HCT116 (cell line): ENCODE measurements around the gene RAP2A. TPM values are rescaled to one million over a fixed set of nuclear protein-coding genes. Genes with fewer than 3 reads are reported as not detected.

Source experiments
- ATAC-seq: fragments of 200-7000 bp; cut with Tn5 transposase; 2 replicates; pipeline ENCODE4 v1.9.1; 2020; ENCODE audit warnings: mild to moderate bottlenecking, moderate library complexity
- BruUV-seq: library from RNA; stranded (reverse); fragments of 400-500 nt; replicated peaks from 2 replicates; lab custom pipeline; 2021; lab: Mats Ljungman, UMichigan
- CTCF ChIA-PET: fragments of 300-600 bp; sonication (Branson Sonifier 250); formaldehyde crosslinking; loops from one replicate; lab custom pipeline; 2021; ENCODE audit warnings: antibody characterized with exemption; lab: Charles Lee
- POLR2A ChIA-PET: fragments of 300-600, 350-600 bp; sonication (Branson Sonifier 250); formaldehyde crosslinking; loops from one replicate; lab custom pipeline; 2021; ENCODE audit warnings: antibody characterized with exemption; lab: Charles Lee
- RAD21 ChIA-PET, 2 experiments: fragments of 300-600 bp; sonication (Branson Sonifier 250); formaldehyde crosslinking; loops; one replicate each; lab custom pipeline; 2023; ENCODE audit warnings: low total read pairs in 2 of 2; ENCODE audit not compliant: uncharacterized antibody in 2 of 2, unreplicated experiment in 2 of 2, low non-redundant PET in 1 of 2; lab: Charles Lee
- DNase-seq: peaks from one replicate; pipeline ENCODE4 v3.0.0-alpha.2; 2010; ENCODE audit warnings: low read depth, low spot score
- H2AFZ ChIP-seq: fragments of 200-600 bp; shearing (Covaris generic), sonication (generic); 2 replicates; pipeline ENCODE4 v1.6.1; 2017; ENCODE audit warnings: low read depth, mixed run types, mixed read lengths, antibody characterized with exemption, low read length; ENCODE audit not compliant: poor library complexity, severe bottlenecking
- H3K27ac ChIP-seq: 2 replicates; pipeline ENCODE4 v1.5.1; 2012; ENCODE audit warnings: low read depth, low read length
- H3K27me3 ChIP-seq: fragments of 200-600 bp; sonication (generic); 2 replicates; pipeline ENCODE4 v1.6.1; 2016; ENCODE audit warnings: mixed run types, low read length, mixed read lengths; ENCODE audit not compliant: insufficient read depth
- H3K36me3 ChIP-seq, 2 experiments: fragments of 200-500 bp in 1 of 2; fragments of 200-600 bp in 1 of 2; sonication (Bioruptor generic) in 1 of 2; sonication (generic) in 1 of 2; 2 replicates each; pipeline versions ENCODE4 v1.5.1 to v1.6.1; 2014 to 2016; ENCODE audit warnings: low read length in 2 of 2, inconsistent platforms in 1 of 2, mixed read lengths in 1 of 2, mixed run types in 1 of 2; ENCODE audit not compliant: insufficient read depth in 2 of 2, control insufficient read depth in 1 of 2
- H3K4me1 ChIP-seq, 2 experiments: fragments of 200-600 bp in 1 of 2; sonication (generic) in 1 of 2; 2 replicates each; pipeline versions ENCODE4 v1.5.1 to v1.6.1; 2012 to 2017; ENCODE audit warnings: low read length in 2 of 2, inconsistent platforms in 1 of 2, mild to moderate bottlenecking in 1 of 2, mixed read lengths in 1 of 2, mixed run types in 1 of 2, moderate library complexity in 1 of 2; ENCODE audit not compliant: insufficient read depth in 2 of 2, control insufficient read depth in 1 of 2
- H3K4me2 ChIP-seq: fragments of 200-600 bp; sonication (generic); 2 replicates; pipeline ENCODE4 v1.6.1; 2017; ENCODE audit warnings: mixed run types, low read length, mixed read lengths
- H3K4me3 ChIP-seq, 2 experiments: fragments of 200-600 bp in 1 of 2; sonication (generic) in 1 of 2; replicated peaks in 1 of 2; 2 replicates each; pipeline ENCODE4 v1.5.1; 2011 to 2016; ENCODE audit warnings: low read length in 2 of 2, control low read depth in 1 of 2, low read depth in 1 of 2, mild to moderate bottlenecking in 1 of 2, mixed read lengths in 1 of 2, mixed run types in 1 of 2
- H3K79me2 ChIP-seq: fragments of 200-600 bp; sonication (generic); 2 replicates; pipeline ENCODE4 v1.6.1; 2017; ENCODE audit warnings: mild to moderate bottlenecking, mixed run types, low read length, moderate library complexity, mixed read lengths; ENCODE audit not compliant: insufficient read depth
- H3K9ac ChIP-seq: fragments of 200-600 bp; sonication (generic); 2 replicates; pipeline ENCODE4 v1.6.1; 2016; ENCODE audit warnings: low read length, mixed read lengths
- H3K9me2 ChIP-seq: fragments of 200-600 bp; sonication (generic), shearing (Covaris generic); 2 replicates; pipeline ENCODE4 v1.6.1; 2017; ENCODE audit warnings: mixed run types, mild to moderate bottlenecking, moderate library complexity; ENCODE audit not compliant: insufficient read depth
- H3K9me3 ChIP-seq, 2 experiments: fragments of 200-500 bp in 1 of 2; fragments of 200-600 bp in 1 of 2; sonication (Bioruptor generic) in 1 of 2; sonication (generic) in 1 of 2; 2 replicates each; pipeline ENCODE4 v1.6.1; 2014 to 2017; ENCODE audit warnings: low read length in 2 of 2, mixed read lengths in 2 of 2, inconsistent platforms in 1 of 2, low read depth in 1 of 2, mild to moderate bottlenecking in 1 of 2, mixed run types in 1 of 2, moderate library complexity in 1 of 2; ENCODE audit not compliant: control insufficient read depth in 1 of 2, insufficient read depth in 1 of 2
- H4K20me1 ChIP-seq: fragments of 200-600 bp; sonication (generic), shearing (Covaris generic); 2 replicates; pipeline ENCODE4 v1.6.1; 2017; ENCODE audit warnings: mixed run types, mild to moderate bottlenecking, moderate library complexity; ENCODE audit not compliant: insufficient read depth
- ATF3 ChIP-seq: IDR thresholded peaks from 2 replicates; pipeline ENCODE4 v1.6.1; 2012
- CBX3 ChIP-seq: IDR thresholded peaks from 2 replicates; pipeline ENCODE4 v1.6.1; 2012; ENCODE audit warnings: low read depth
- CEBPB ChIP-seq: IDR thresholded peaks from 2 replicates; pipeline ENCODE4 v1.6.1; 2012; ENCODE audit warnings: low read depth
- CTCF ChIP-seq, 3 experiments: fragments of 200-600 bp in 1 of 3; sonication (generic) in 1 of 3; IDR thresholded peaks in 2 of 3; conservative IDR thresholded peaks in 1 of 3; 2 replicates each; pipeline ENCODE4 v1.5.1; 2012 to 2017; ENCODE audit warnings: low read depth in 2 of 3, low read length in 2 of 3, antibody characterized with exemption in 1 of 3, borderline replicate concordance in 1 of 3, control low read depth in 1 of 3, mild to moderate bottlenecking in 1 of 3, mixed read lengths in 1 of 3, mixed run types in 1 of 3, moderate library complexity in 1 of 3; ENCODE audit not compliant: insufficient read depth in 1 of 3
- ELF1 ChIP-seq: IDR thresholded peaks from 2 replicates; pipeline ENCODE4 v1.6.1; 2012; ENCODE audit warnings: low read depth, borderline replicate concordance
- FOSL1 ChIP-seq: IDR thresholded peaks from 2 replicates; pipeline ENCODE4 v1.6.1; 2012; ENCODE audit warnings: low read depth
- POLR2A ChIP-seq: IDR thresholded peaks from 2 replicates; pipeline ENCODE4 v1.7.0; 2011; ENCODE audit warnings: borderline replicate concordance; ENCODE audit not compliant: insufficient read depth, insufficient read length; ENCODE audit errors: extremely low read depth
- POLR2AphosphoS5 ChIP-seq: IDR thresholded peaks from 2 replicates; pipeline ENCODE4 v1.6.1; 2011; ENCODE audit warnings: mild to moderate bottlenecking, low read depth, low read length, moderate library complexity
- RAD21 ChIP-seq: IDR thresholded peaks from 2 replicates; pipeline ENCODE4 v1.6.1; 2012; ENCODE audit warnings: low read depth, mild to moderate bottlenecking
- SIN3A ChIP-seq: IDR thresholded peaks from 2 replicates; pipeline ENCODE4 v1.6.1; 2012; ENCODE audit warnings: low read depth
- SP1 ChIP-seq: IDR thresholded peaks from 2 replicates; pipeline ENCODE4 v1.6.1; 2012; ENCODE audit warnings: low read depth
- SRF ChIP-seq: IDR thresholded peaks from 2 replicates; pipeline ENCODE4 v1.6.1; 2012; ENCODE audit warnings: low read depth
- ZBTB33 ChIP-seq: IDR thresholded peaks from 2 replicates; pipeline ENCODE4 v1.6.1; 2011; ENCODE audit warnings: mild to moderate bottlenecking, low read length, moderate library complexity; ENCODE audit not compliant: insufficient replicate concordance; ENCODE audit errors: extremely low read depth
- intact Hi-C: fragments of 100-400 bp; cut with micrococcal nuclease; formaldehyde crosslinking; loops from 2 replicates; pipeline ENCODE4 v1.10.0; 2022
- total RNA-seq: library from RNA; stranded (reverse); gene quantifications from one replicate; pipeline ENCODE4 v1.2.1, GENCODE V29; 2021; ENCODE audit not compliant: unreplicated experiment

Gene RAP2A
- total RNA-seq, 1 experiment from 2014 or later, result 27.6 TPM

GRCh38 chr13:97468331-97468730 lies 34.4 kb downstream of the RAP2A start (continued):
- TF ChIP-seq ZBTB33, result no peak
- TF ChIP-seq ATF3, result no peak
- no peak for TF ChIP-seq CBX3
- TF ChIP-seq CTCF (IDR thresholded peaks at IDR 0.05 in 2 of 3, conservative IDR thresholded peaks at IDR 0.05 in 1 of 3; ENCODE audit: borderline replicate concordance in 1 of 3, insufficient read depth in 1 of 3, low read depth in 2 of 3, low read length in 2 of 3), result no peak
- TF ChIP-seq SP1, result no peak
- TF ChIP-seq FOSL1, result no peak
- TF ChIP-seq CEBPB, result no peak
- TF ChIP-seq, all 23 proteins: peak for 0

GRCh38 chr13:97471711-97472110 lies 37.7 kb downstream of the RAP2A start:
- H3K4me3 ChIP-seq, result no peak overlapping the region
- no peaks in the 10 kb centered on the region for H3K9me2 ChIP-seq
- H4K20me1 ChIP-seq, result no peaks in the 10 kb centered on the region
- no peak for DNase-seq
- POLR2A ChIA-PET, result no interaction called here
- RAD21 ChIA-PET, result no interaction called here
- no peak overlapping the region for H3K27ac ChIP-seq
- intact Hi-C loops, result no loop called here
- no peaks in the 10 kb centered on the region for H3K9me3 ChIP-seq
- CTCF ChIA-PET, result no interaction called here
- no peaks in the 10 kb centered on the region for H3K4me1 ChIP-seq
- ATAC-seq, result no peak
- no peaks in the 10 kb centered on the region for H3K79me2 ChIP-seq
- BruUV-seq, result no TSS peak
- no peak overlapping the region for H2AFZ ChIP-seq
- no peaks in the 10 kb centered on the region for H3K27me3 ChIP-seq
- H3K4me2 ChIP-seq, result no peak overlapping the region
- no peaks in the 10 kb centered on the region for H3K36me3 ChIP-seq
- no peak for TF ChIP-seq CEBPB
- TF ChIP-seq ELF1, result no peak
- TF ChIP-seq SIN3A, result no peak
- TF ChIP-seq POLR2A, result no peak
- TF ChIP-seq SRF, result no peak
- TF ChIP-seq RAD21, result no peak
- no peak for TF ChIP-seq POLR2AphosphoS5
- no peak for TF ChIP-seq CBX3
- TF ChIP-seq ATF3, result no peak
- no peak for TF ChIP-seq SP1
- H3K9ac ChIP-seq, result no peak overlapping the region
